HG02973 (cell line): ENCODE measurements around the gene PTGFRN.
"Not testable (repeated sequence)": the region's sequence is repeated elsewhere in the genome, so short reads cannot be mapped to it uniquely, and the experiment has no call there.

Source experiments
- ATAC-seq: cut with Tn5 transposase; IDR thresholded peaks from one replicate; pipeline ENCODE4 v1.9.1; 2021; ENCODE audit warnings: moderate library complexity; ENCODE audit not compliant: unreplicated experiment

The PTGFRN gene

GRCh38 chr1:116962987-116963639, 53.4 kb downstream of the PTGFRN start:
- ATAC-seq: peak; percentile 59

DNA sequence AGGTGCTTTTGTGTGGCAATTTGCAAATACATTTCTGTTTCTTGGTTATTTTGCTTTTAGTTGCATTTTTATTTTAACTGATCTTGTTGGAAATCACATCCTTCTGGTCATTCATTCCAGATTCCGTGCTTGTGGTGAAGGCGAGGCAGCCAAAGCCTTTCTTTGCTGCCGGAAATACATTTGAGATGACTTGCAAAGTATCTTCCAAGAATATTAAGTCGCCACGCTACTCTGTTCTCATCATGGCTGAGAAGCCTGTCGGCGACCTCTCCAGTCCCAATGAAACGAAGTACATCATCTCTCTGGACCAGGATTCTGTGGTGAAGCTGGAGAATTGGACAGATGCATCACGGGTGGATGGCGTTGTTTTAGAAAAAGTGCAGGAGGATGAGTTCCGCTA, 57.1 kb downstream of the PTGFRN start:
- ATAC-seq: no peak

DNA sequence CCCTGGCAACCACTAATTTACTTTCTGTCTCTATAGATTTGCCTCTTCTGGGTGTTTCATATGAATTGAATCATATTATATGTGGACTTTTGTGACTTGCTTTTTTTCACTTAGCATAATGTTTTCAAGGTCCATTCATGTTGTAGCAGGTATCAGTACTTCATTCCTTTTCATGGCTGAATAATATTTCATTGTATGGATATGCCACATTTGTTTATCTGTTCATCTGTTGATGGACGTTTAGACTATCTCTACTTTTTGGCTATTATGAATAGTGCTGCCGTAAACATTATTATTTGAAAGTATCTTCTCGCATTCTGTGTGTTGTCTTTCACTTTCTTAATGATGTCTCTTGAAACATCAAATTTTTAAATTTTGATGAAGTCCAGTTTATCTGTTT, 59.0 kb downstream of the PTGFRN start:
- ATAC-seq: no peak

- ATAC-seq: no peak
Measured at GRCh38 chr1:116971258-116971860, 61.6 kb downstream of the PTGFRN start.

DNA sequence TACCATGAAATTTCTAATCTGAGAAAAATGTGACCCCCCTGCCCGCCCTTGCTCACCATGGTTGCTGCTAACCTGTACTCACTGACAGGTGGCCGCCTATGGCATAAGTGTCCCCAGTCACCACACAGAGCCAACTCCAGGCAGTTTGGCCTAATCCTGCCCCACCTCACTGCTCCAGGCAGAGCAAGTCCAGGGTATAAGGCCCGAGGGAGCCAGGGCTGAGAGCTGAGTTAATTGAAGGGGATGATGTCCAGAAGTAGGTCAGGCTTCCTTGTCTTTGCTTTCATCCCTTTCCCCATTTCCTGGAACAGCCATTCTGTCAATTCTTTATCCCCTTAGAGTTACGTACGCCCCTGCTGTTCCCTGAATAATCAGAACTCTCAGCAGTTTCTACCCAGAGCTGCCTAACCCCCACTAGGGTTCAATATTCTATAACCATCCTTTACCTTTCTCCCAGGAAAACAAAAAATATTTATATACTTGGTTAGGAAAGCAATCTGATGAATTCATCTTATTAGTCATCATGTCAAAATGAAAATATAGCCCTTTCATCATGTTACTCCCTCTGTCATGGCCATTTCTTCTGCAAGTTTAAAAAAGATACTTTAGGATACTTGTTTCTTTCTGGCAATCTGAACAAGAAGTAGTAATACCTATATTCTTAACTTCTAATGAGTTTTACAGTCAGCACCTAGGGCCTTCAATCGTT, 62.4 kb downstream of the PTGFRN start:
- ATAC-seq: no peak

DNA sequence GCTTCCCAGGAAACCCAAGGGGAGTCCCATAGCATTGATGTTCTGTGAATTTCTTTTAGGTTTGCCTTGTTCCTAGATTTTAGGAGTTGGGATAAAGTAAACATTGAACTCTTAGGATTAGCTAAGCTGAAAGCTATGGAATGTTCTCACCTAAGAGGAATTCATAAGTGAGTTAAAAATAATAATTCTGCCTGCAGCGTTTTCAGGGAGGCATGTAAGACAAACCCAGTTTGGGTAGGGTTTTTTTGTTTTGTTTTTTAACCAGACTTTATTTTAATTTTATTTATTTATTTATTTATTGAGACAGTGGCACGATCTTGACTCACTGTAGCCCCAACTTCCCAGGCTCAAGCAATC, 62.9 kb downstream of the PTGFRN start:
- no peak for ATAC-seq

DNA sequence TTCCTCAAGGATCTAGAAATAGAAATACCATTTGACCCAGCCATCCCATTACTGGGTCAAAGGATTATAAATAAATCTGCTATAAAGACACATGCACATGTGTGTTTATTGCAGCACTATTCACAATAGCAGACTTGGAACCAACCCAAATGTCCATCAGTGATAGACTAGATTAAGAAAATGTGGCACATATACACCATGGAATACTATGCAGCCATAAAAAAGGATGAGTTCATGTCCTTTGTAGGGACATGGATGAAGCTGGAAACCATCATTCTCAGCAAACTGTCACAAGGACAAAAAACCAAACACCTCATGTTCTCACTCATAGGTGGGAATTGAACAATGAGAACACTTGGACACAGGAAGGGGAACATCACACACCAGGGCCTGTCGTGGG, 70.6 kb downstream of the PTGFRN start:
- ATAC-seq: not testable (repeated sequence)

DNA sequence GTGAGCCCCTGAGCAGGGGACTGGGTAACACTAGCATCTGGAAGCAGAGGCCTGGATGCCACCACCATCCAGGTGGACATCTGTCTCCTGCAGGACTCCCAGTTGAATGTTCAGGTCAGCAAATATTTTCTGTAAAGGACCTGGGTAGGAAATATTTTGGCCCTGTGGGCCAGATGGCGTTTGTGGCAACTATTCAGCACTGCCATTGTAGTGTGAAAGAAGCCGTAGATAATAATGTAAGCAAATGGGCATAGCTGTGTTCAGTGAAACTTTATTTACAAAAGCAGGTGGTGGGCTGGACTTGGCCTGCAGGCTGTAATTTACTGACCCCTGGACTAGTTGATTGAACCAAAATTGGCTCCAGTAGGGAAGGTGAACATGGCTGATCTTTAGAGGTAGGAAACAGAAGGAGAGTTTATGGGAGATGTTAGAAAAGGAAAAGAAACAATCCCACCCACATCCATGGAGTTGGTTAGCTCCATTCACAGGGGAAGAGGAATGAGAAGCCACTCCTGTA, 71.9 kb downstream of the PTGFRN start:
- ATAC-seq: no peak

GRCh38 chr1:116982319-116983004, 72.7 kb downstream of the PTGFRN start:
- no peak for ATAC-seq

DNA sequence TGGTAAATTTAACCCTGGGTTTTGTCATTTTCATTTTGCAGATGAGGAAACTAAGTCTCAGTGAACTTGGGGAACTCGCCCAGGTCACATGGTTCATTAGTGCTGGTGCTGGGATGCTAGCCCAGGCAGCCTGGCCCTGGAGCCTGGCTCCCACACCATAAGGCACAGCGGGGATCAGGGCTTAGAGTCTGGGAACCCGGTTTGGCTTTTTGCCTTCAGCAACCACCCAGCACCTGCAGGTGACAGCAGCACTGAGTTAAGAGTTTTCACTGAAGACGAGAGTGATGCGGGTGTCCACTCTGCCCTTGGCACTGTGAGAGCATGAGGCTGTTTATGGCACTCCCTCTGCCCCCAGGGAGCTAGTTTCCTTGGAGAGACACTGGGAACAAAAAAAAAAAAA, 73.4 kb downstream of the PTGFRN start:
- ATAC-seq: no peak

DNA sequence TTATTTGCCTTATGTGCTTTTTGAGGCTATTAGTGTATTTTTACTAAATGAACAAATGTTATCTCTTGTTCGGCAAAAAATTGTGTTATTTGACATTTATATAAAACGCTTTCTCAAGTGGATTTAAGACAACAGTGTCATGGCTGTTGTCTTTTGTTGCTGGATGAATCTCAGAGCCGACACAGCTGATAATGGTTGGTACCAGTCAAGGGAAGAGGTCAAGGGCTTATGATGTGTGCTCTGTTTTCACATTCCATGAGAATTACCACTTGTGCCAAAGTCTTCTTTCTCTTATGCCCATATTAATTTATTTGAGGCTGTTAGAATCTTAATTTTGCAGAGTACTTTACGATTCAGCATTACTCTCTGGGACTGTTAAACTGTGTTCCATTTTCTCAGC, 74.0 kb downstream of the PTGFRN start:
- ATAC-seq: no peak

- no peak for ATAC-seq
Measured at GRCh38 chr1:116984406-116985160, 74.9 kb downstream of the PTGFRN start.

GRCh38 chr1:116986421-116987255, 76.9 kb downstream of the PTGFRN start:
- no peak for ATAC-seq

- no peak for ATAC-seq
Measured at GRCh38 chr1:116987256-116987555, 77.5 kb downstream of the PTGFRN start.

- ATAC-seq: no peak
Measured at GRCh38 chr1:116988248-116988647, 78.5 kb downstream of the PTGFRN start.

GRCh38 chr1:116988908-116989307, 79.2 kb downstream of the PTGFRN start:
- ATAC-seq: no peak

- no peak for ATAC-seq
Measured at GRCh38 chr1:116989835-116990234, 80.1 kb downstream of the PTGFRN start.

DNA sequence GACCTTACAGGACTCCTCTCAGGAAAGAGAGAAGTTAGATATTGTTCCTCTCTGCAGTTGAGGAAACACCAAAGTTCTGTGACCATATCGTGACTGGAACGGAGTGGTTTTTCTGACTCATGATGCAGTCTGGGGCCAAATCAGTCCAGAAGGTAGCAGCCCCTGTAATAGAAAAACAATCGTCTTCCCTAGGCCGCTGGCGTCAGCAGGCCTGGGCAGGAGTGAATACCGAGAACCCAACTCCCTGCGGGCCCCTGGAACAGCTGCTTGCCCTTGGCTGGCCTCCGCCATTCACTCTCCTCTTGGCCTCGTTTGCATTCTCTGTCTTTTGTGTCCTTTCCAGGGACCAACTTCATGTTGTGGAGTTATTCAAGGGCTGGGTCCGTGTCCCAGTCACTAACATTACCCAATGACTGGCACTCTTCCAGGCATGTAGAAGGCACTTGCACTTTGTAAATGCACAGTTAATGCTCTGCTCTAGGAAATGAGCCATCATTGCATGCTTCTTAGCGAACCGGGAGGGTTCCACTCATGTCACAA, 81.0 kb downstream of the PTGFRN start:
- no peak for ATAC-seq

DNA sequence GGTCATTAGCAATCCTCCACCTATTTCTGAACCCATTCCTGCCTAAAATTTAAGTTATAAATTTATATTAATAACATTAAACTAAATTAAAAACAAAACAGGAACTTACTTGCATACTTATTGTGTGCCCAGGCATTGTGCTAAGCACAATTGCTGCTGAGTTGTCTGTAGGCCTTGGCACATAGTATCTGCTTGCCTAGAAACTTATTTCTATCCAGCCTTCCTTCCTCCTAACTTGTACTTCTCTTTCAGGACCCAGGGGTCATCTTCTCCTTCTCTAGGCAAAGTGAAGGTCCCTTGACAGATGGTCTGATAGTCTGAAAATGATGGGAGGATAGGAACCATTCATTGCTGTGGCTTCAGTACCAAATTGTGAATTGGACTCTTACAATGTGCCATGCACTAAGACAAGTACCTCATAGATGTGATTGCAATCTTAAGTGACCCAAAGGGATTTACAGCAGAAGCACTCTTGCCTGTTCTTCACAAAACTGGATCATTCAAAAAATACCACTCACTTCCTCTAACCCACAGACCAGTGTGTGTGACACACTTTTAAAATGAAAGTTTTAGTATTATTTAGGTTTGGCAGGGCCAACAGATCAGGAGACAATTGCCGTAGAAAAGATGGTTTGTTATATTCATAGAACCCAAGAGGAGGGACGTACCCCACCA, 81.6 kb downstream of the PTGFRN start:
- ATAC-seq: no peak
